Ectodermal cell (in vitro differentiated cells): ENCODE measurements around the gene C16orf78.

Experiments used
- H3K27ac ChIP-seq: 2 replicates; pipeline ENCODE4 v1.7.0; 2013; ENCODE audit warnings: mild to moderate bottlenecking, low read depth, low read length; ENCODE audit not compliant: insufficient read depth, poor library complexity, severe bottlenecking
- H3K27me3 ChIP-seq: 2 replicates; pipeline ENCODE4 v1.7.0; 2013; ENCODE audit warnings: mild to moderate bottlenecking, low read length; ENCODE audit not compliant: insufficient read depth, control insufficient read depth, poor library complexity, severe bottlenecking
- H3K36me3 ChIP-seq: one replicate; pipeline ENCODE4 v1.7.0; 2013; ENCODE audit warnings: low read length; ENCODE audit not compliant: control insufficient read depth, insufficient read depth
- H3K4me1 ChIP-seq: one replicate; pipeline ENCODE4 v1.7.0; 2013; ENCODE audit warnings: low read length; ENCODE audit not compliant: control insufficient read depth, insufficient read depth
- H3K4me3 ChIP-seq: 2 replicates; pipeline ENCODE4 v1.7.0; 2013; ENCODE audit warnings: low read depth, low read length, control low read depth; ENCODE audit not compliant: insufficient read depth
- H3K9me3 ChIP-seq: 2 replicates; pipeline ENCODE4 v1.7.0; 2013; ENCODE audit warnings: mild to moderate bottlenecking, low read length, moderate library complexity; ENCODE audit not compliant: control insufficient read depth
- WGBS, 2 experiments: methylation state at CpG; one replicate each; pipeline ENCODE4 v1.1.7; 2013; ENCODE audit warnings: missing lambda C conversion rate in 2 of 2; 5-methylcytosine and 5-hydroxymethylcytosine counted together

The C16orf78 gene

GRCh38 chr16:49410226-49410625, 36.6 kb downstream of the C16orf78 start:
- Histone ChIP-seq H3K9me3 (no peaks in the 10 kb centered on the region), H3K36me3 (no peaks in the 10 kb centered on the region), H3K4me3 (no peak overlapping the region), H3K27me3 (no peaks in the 10 kb centered on the region), H3K27ac (no peak overlapping the region), H3K4me1 (no peaks in the 10 kb centered on the region)
- 95 to 96% methylated on average over 3 of the region's 3 CpGs for WGBS, 2 experiments

- Histone ChIP-seq H3K27ac (no peak overlapping the region), H3K4me1 (no peaks in the 10 kb centered on the region), H3K4me3 (no peak overlapping the region), H3K27me3 (no peaks in the 10 kb centered on the region), H3K36me3 (no peaks in the 10 kb centered on the region), H3K9me3 (no peaks in the 10 kb centered on the region)
- 75 to 78% methylated on average over 11 of the region's 11 CpGs for WGBS, 2 experiments
These were observed 37.7 kb downstream of the C16orf78 start for GRCh38 chr16:49411121-49411970.

- Histone ChIP-seq H3K4me1 (peaks cover 12% of the 10 kb centered on the region), H3K9me3 (no peaks in the 10 kb centered on the region), H3K27ac (no peak overlapping the region), H3K27me3 (no peaks in the 10 kb centered on the region), H3K36me3 (no peaks in the 10 kb centered on the region), H3K4me3 (no peak overlapping the region)
- 93 to 95% methylated on average over 15 of the region's 15 CpGs for WGBS, 2 experiments
These were observed 41.1 kb downstream of the C16orf78 start for GRCh38 chr16:49414671-49415070.

GRCh38 chr16:49415083-49415482, 41.5 kb downstream of the C16orf78 start:
- Histone ChIP-seq H3K4me1 (peaks cover 16% of the 10 kb centered on the region), H3K9me3 (no peaks in the 10 kb centered on the region), H3K4me3 (no peak overlapping the region), H3K27ac (no peak overlapping the region), H3K27me3 (no peaks in the 10 kb centered on the region), H3K36me3 (no peaks in the 10 kb centered on the region)
- WGBS, 2 experiments: 91 to 95% methylated on average over 10 of the region's 10 CpGs

GRCh38 chr16:49416001-49416675, 42.5 kb downstream of the C16orf78 start:
- Histone ChIP-seq H3K27ac (no peak overlapping the region), H3K4me1 (peaks cover 19% of the 10 kb centered on the region), H3K36me3 (no peaks in the 10 kb centered on the region), H3K9me3 (no peaks in the 10 kb centered on the region), H3K27me3 (no peaks in the 10 kb centered on the region), H3K4me3 (no peak overlapping the region)
- 89 to 90% methylated on average over 14 to 15 of the region's 15 CpGs for WGBS, 2 experiments

GRCh38 chr16:49417354-49417753, 43.8 kb downstream of the C16orf78 start:
- H3K4me3 ChIP-seq: no peak overlapping the region
- H3K27me3 ChIP-seq: no peaks in the 10 kb centered on the region
- no peak overlapping the region for H3K27ac ChIP-seq
- no peaks in the 10 kb centered on the region for H3K36me3 ChIP-seq
- H3K9me3 ChIP-seq: no peaks in the 10 kb centered on the region
- H3K4me1 ChIP-seq: peaks cover 19% of the 10 kb centered on the region
- WGBS, 2 experiments: 91 to 92% methylated on average over 2 of the region's 2 CpGs

GRCh38 chr16:49419006-49419405, 45.4 kb downstream of the C16orf78 start:
- H3K9me3 ChIP-seq: no peaks in the 10 kb centered on the region
- H3K27me3 ChIP-seq: no peaks in the 10 kb centered on the region
- no peak overlapping the region for H3K27ac ChIP-seq
- H3K4me3 ChIP-seq: no peak overlapping the region
- H3K4me1 ChIP-seq: peaks cover 19% of the 10 kb centered on the region
- WGBS, 2 experiments: 71 to 72% methylated on average over 13 of the region's 13 CpGs
- H3K36me3 ChIP-seq: no peaks in the 10 kb centered on the region

GRCh38 chr16:49419862-49420261, 46.3 kb downstream of the C16orf78 start:
- Histone ChIP-seq H3K27me3 (no peaks in the 10 kb centered on the region), H3K4me1 (peaks cover 19% of the 10 kb centered on the region), H3K4me3 (no peak overlapping the region), H3K27ac (no peak overlapping the region), H3K9me3 (no peaks in the 10 kb centered on the region), H3K36me3 (no peaks in the 10 kb centered on the region)
- 32 to 43% methylated on average over 3 of the region's 3 CpGs for WGBS, 2 experiments

- H3K4me1 ChIP-seq: peaks cover 19% of the 10 kb centered on the region
- WGBS, 2 experiments: 69 to 75% methylated on average over 5 of the region's 5 CpGs
- H3K36me3 ChIP-seq: no peaks in the 10 kb centered on the region
- H3K27me3 ChIP-seq: no peaks in the 10 kb centered on the region
- H3K4me3 ChIP-seq: no peak overlapping the region
- no peaks in the 10 kb centered on the region for H3K9me3 ChIP-seq
- H3K27ac ChIP-seq: no peak overlapping the region
These were observed 49.3 kb downstream of the C16orf78 start for GRCh38 chr16:49422896-49423295.

GRCh38 chr16:49424961-49425360, 51.4 kb downstream of the C16orf78 start:
- Histone ChIP-seq H3K27me3 (no peaks in the 10 kb centered on the region), H3K36me3 (no peaks in the 10 kb centered on the region), H3K27ac (no peak overlapping the region), H3K9me3 (no peaks in the 10 kb centered on the region), H3K4me1 (peaks cover 4% of the 10 kb centered on the region), H3K4me3 (no peak overlapping the region)
- 94 to 95% methylated on average over 6 of the region's 6 CpGs for WGBS, 2 experiments
